GM19438 (cell line): ENCODE results near the gene ZNF335.

ENCODE experiments used
- ATAC-seq: cut with Tn5 transposase; IDR thresholded peaks from one replicate; pipeline ENCODE4 v1.9.1; 2021; ENCODE audit warnings: low read depth; ENCODE audit not compliant: unreplicated experiment

ZNF335 gene

DNA sequence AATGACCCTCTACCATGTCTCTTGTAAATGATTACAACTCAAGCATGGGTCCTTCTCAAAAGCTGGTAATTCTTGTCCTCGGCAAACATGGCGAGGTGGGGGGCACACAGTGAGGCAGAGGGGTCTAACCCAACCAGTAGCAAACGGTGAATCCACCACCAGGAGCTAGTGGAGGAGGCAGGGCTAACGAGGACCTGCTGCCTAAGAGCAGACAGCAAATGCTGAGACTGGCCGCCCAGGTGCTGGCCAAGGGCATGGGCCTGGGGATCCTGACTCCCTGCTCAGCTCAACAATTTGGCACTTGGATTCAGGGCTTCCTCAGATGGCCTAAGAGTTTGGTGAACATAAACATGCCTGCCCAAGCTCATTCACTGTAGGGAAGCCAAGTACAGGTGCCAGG, 19.1 kb downstream of the ZNF335 start:
- no peak for ATAC-seq

- no peak for ATAC-seq
Observed at GRCh38 chr20:45951925-45952834, 19.8 kb downstream of the ZNF335 start.

DNA sequence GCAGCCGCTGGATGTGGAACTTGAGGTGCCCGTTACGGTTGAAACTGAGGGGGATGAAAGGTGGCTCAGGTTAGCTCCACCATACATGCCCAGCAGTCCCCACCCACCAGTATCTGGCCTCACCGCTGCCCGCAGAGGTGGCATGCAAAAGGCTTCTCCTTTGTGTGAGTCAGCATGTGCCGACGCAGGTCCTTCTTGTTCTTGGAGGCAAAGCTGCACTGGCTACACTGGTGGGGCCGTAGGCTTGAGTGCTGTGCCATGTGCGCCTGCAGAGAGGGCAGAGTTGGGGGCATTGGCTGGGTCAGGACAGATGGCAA, 21.7 kb downstream of the ZNF335 start:
- ATAC-seq = no peak

DNA sequence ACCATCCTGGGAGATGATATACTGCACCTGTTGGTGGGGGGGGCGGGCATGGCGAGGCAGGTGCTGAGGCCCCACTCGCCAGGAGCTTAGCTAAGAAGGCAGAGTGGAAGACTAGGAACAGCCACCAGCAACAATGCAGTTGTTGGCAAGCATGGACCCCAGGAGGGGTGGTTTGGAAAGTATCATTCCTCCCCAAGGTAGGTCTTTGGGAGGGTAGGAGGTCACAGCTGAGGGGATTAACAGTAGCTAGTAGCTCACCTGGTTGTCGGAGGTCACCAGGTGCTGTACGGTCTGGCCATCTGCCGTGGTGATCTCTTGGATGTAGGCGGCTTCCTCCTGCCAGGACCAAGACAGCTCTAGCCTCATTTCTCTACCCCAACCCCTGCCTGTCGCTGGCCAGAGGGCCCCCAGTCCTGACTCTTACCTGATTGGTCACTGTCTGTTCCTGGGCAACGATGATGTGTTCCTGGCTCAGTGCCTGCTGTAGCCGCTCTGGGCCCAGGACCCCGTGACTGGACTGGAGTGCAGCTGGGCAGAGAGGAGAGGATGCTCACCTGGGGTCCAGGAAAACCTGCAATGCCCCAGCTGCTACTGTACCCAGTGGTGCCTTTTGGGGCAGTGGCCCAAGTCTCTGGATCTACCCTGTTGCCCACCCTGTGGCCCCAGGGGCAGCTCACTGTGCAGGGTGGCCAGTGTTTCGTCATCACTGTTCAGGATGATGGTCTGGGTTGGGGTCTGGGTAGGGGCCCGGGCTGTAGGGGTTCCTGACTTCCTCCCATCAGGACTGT, 22.3 kb downstream of the ZNF335 start:
- ATAC-seq = no peak

GRCh38 chr20:45948742-45949541, 23.1 kb downstream of the ZNF335 start:
- no peak for ATAC-seq

DNA sequence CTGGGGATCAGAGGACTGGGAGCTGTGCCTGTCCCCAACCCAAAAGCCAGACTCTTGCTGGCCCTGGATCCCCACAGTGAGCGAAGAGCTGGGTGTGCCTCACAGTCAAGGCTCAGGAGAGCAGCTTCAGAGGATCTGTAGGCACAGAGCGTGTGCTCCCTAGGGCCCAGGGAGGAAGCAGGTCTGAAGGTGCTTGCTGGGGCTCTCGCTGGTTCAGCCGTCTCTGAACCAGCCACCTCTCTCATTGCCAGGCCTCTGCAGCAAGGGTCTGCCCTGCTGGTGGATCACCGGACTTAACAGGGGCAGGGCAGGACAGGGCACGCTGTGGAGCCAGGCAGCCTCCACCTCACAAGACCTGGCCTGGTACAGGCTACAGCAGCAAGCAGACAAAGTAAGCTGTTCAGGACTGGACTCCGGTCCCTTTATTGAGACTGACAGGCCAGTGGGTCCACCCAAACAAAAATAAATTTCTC, 23.7 kb downstream of the ZNF335 start:
- no peak for ATAC-seq

DNA sequence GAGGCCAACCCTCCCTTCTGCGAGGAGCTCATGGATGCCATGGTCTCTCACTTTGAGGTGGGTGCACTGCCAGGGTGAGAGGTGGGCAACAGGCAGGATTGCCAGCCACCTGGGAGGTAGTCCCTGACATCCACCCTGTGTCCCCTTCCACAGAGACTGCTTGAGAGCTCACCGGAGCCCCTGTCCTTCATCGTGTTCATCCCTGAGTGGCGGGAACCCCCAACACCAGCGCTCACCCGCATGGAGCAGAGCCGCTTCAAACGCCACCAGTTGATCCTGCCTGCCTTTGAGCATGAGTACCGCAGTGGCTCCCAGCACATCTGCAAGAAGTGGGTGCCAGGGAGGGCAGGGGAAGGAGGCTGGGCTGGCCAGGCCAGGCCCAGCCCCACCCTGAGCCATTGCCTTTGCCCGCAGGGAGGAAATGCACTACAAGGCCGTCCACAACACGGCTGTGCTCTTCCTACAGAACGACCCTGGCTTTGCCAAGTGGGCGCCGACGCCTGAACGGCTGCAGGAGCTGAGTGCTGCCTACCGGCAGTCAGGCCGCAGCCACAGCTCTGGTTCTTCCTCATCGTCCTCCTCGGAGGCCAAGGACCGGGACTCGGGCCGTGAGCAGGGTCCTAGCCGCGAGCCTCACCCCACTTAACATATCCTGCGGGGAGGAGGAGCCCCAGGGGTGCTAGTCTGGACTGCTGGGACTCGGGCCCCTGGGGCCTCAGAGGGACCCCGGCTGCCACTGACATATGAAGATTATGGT, 24.7 kb downstream of the ZNF335 start:
- no peak for ATAC-seq

GRCh38 chr20:45946149-45946970, 25.6 kb downstream of the ZNF335 start:
- no peak for ATAC-seq

GRCh38 chr20:45945678-45946148, 26.3 kb downstream of the ZNF335 start:
- ATAC-seq = no peak

GRCh38 chr20:45944965-45945677, 26.9 kb downstream of the ZNF335 start:
- ATAC-seq = no peak

DNA sequence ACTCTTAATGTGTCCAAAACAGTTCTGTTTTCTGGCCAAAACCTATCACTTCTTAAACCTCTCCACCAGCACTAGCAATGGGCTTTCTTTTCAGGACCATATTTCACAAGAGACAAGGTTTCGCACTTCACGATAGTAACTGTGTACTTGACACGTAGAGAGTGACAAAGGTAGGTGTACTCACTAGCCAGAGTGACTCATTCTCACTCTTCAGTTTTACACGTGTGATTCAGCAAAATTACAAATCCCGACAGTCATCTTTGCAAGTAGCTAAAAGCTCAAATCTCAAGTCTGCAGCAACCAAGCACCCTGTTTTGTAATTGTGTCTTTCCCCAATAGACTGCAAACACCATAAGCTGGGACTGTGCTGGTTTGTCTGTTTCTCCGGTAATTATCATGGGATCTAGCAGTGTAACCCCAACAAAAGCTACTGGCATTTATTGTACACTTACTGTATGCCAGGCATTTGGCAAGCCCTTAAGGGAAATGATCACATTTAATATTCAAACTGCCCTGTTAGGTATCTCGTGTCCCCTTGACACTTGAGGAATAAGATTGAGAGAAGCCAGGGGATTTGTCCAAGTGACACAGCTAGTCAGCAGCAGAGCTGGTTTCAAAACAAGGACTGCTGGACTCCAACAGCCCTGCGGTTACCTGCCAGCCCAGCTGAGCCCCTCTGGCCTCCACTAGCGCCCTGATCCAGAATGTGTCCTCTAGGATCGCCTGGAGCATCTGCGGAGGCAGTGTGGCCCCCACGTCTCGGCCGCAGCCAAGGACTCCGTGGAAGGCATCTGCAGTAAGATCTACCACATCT, 27.6 kb downstream of the ZNF335 start:
- no peak for ATAC-seq

DNA sequence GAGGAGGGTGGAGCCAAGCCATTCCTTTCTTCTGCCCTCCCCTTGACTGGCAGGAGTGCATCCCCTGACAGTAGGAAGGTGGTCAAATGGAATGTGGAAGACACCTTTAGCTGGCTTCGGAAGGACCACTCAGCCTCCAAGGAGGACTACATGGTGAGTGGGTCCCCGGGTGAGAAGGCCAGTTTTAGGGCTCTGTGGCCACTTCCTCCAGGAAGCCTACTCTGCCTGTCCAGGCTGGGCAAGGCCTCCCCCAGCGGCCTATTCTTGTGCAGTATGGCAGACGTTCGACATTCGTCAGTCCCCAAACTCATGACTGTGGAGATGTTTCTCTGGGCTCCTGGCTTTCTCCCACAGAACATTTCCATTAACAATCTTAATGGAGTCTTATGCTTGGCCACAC, 28.4 kb downstream of the ZNF335 start:
- ATAC-seq = no peak

- no peak for ATAC-seq
Observed at GRCh38 chr20:45940469-45940868, 31.5 kb downstream of the ZNF335 start.

DNA sequence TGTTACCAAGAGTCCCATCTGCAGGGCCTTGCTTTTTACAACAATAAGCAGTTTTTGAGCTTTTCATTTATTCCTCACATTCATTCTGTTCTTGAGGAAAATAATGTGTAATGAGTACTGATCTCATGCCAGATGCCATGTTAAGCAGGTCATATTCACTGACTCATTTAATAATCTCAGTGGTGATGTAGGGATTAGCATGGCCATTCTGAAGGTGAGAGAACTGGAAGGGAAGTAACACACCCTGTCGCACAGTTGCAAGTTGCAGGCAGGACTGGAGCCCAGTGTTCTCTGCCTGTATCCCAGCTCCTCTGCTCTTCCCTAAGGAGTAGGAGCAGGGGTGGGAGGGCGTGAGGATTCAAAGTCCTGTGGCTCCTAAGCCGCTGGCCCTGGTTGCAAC, 31.9 kb downstream of the ZNF335 start:
- no peak for ATAC-seq

- no peak for ATAC-seq
Observed at GRCh38 chr20:45938727-45939438, 33.1 kb downstream of the ZNF335 start.

DNA sequence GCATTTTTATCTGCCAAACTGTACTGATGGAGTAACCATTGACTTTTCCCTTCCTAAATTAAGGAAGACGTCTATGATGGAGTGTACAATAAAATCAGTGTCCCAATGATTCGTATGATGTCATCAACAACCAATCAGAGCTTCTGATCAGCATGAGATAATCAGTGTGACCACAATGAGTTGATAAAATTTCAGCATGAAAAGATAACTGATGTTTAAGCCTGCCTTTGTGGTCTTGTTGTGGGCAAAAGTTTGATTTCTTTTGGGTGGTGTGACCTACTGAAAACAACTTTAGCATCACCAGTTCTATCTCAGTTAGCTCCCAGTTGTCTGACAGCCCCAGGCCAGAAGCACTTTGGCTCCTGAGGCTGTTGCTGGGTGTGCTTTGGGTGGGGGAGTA, 34.2 kb downstream of the ZNF335 start:
- no peak for ATAC-seq

DNA sequence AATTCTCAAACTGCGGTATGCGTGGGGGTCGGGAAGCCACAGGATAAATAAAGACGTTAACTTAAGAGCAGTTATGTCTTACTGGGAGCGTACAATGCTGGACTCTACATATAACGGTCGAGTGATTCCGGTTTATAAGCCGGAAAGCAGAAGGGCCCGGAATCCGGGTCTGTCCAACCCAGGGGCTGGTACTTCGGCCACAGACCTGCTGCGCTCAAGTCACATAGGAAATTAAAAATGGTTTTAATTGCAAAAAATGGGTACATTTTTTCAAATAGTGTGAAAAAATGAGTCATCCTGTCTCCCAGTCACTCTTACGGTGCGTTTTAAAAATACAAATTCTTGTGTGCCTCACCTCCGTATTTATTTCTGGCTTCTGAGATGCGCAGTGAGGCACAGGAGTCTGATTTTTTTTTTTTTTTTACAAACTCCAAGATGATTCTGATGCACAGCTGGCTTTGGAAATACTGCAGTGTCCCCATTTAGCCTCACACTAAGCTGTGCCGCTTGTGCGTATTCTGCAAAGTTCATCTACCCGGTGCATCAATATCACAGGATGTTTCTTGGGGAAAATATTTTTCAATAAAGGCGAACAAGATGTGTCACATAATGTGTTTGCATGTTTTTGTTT, 36.5 kb downstream of the ZNF335 start:
- no peak for ATAC-seq
